Pancreas (tissue), 10 donors: ENCODE results near the gene FAM72D. TPM values are rescaled to one million over a fixed set of nuclear protein-coding genes. Genes with fewer than 3 reads are reported as not detected.
"Not testable (repeated sequence)": the region's sequence is repeated elsewhere in the genome, so short reads cannot be mapped to it uniquely, and the experiment has no call there.

Source experiments
- ATAC-seq, 4 donors: fragments of 200-7000 bp; cut with Tn5 transposase; one replicate each; pipeline versions ENCODE4 v1.8.0 to v1.9.1; 2020; ENCODE audit warnings: mild to moderate bottlenecking in 4 of 4, moderate library complexity in 4 of 4
- DNase-seq, 6 donors: peaks; one replicate each; pipeline ENCODE4 v3.0.0-alpha.2; 2020
- FAIRE-seq: peaks from 2 replicates; lab custom pipeline; 2012; peaks lifted over from hg19 to GRCh38; lab: Jason Lieb, UNC
- H3K27ac ChIP-seq, 4 donors: fragments of 200-600 bp; sonication (generic); 1 replicate in 3 of 4; 2 replicates in 1 of 4; pipeline versions ENCODE4 v1.5.0 to v1.8.0; 2020
- H3K27me3 ChIP-seq, 4 donors: fragments of 200-600 bp; one replicate each; pipeline ENCODE4 v1.8.0; 2021
- H3K36me3 ChIP-seq, 3 donors: fragments of 200-600 bp; sonication (generic) in 1 of 3; one replicate each; pipeline versions ENCODE4 v1.5.0 to v1.8.0; 2020 to 2021
- H3K4me1 ChIP-seq, 3 donors: fragments of 200-600 bp; one replicate each; pipeline ENCODE4 v1.8.0; 2021
- H3K4me3 ChIP-seq, 4 donors: fragments of 200-600 bp; sonication (generic) in 2 of 4; one replicate each; pipeline versions ENCODE4 v1.5.0 to v1.8.0; 2020 to 2021
- H3K9me3 ChIP-seq, 4 donors: fragments of 200-600 bp; one replicate each; pipeline ENCODE4 v1.8.0; 2021
- WGBS, 2 donors: extraction: QIAGEN DNeasy Blood & Tissue Kit; methylation state at CpG; one replicate each; pipeline ENCODE4 v1.1.7; 2013; 5-methylcytosine and 5-hydroxymethylcytosine counted together
- intact Hi-C, 3 donors: fragments of 100-400 bp; cut with DNase I; formaldehyde crosslinking; loops; one replicate each; pipeline versions ENCODE4 v1.11.1 to v1.14.2; 2022
- polyA plus RNA-seq, 2 donors: library from polyadenylated mRNA; stranded (reverse); fragments of 200-250 nt; gene quantifications; one replicate each; pipeline ENCODE4 v1.2.3, GENCODE V29; 2013
- total RNA-seq, 6 donors: library from RNA; stranded (reverse); fragmentation: NEBNext Ultra II Directional in 4 of 6; extraction: Animal tissue kit (Norgen Biotek cat#: 25700) in 4 of 6; gene quantifications; one replicate each; pipeline versions ENCODE4 v1.2.1 to v1.2.4, GENCODE V29; 2021 to 2023
- donor health status: healthy with polysubstance abuse.
- donor health status: DM: no; HTN: no; CAD: no; lungs with moderate emphysema.
- donor health status: DM: no; HTN: no; CAD: no.
- donor health status: control.
- donor health status: control.
- donor health status: Bipolar disorder and iron deficiency.
- donor health status: DM: yes; HTN: yes; CAD: no.
- donor health status: DM: no; HTN: no; CAD: no.
- donor health status: DM: no; HTN: no; CAD: no.
- donor health status: DM: yes; HTN: yes; CAD: no.

Gene FAM72D
- total and polyA plus RNA-seq, 8 donors, result 0.08 to 0.21 (median 0.09) TPM; not detected in 3

DNA sequence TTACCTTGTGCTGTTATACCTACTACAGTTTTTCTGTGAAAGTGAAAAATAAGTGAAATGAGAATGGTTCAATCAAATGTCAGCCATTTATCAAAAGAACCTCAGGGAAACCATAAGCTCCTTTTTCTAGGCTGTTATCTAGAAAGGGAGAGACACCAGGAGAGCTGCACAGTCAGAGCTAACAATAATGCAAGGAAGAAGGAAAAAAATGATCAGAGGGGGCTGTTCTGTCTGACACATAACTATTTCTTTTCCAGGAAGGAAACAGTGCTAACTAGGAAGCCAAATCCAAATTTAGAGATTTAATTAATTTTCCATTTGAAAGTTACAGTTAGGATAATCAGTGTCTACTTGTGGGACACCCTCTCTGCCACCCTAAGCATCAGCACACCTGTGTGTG is 31.4 kb downstream of the FAM72D start:
- FAIRE-seq, H3K4me3 ChIP-seq, H3K27ac ChIP-seq, ATAC-seq, H3K4me1 ChIP-seq, intact Hi-C loops, H3K36me3 ChIP-seq, H3K9me3 ChIP-seq, H3K27me3 ChIP-seq, DNase-seq: not testable (repeated sequence)

DNA sequence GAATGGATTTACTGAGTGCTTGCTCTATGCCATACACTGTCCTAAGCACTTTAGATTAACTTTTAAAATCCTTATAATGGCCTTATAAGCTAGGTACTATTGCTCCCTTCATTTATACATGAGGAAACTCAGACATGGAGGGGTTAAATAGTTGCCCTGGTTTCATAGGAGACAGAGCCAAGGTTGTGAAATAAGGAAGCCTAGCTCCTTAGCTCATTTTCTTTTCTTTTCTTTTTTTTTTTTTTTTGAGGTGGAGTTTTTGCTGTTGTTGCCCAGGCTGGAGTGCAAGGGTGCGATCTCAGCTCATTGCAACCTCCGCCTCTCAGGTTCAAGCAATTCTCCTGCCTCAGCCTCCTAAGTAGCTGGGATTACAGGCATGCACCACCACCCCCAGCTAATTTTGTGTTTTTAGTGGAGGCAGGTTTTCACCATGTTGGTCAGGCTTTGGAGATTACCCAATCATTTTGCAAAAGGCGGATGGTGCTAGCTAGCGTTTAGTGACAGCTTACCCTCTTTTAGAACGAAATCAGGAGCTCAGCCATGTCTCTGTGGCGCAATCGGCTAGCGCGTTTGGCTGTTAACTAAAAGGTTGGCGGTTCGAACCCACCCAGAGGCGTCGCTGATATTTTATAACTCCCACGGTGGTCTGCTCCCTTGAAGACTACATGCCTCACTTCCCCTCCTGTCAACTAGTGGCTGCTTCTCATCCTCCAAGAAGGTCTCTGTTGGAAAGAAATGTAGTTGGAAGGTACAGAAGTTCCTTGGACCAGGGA is 33.1 kb downstream of the FAM72D start:
- intact Hi-C loops, DNase-seq, FAIRE-seq, H3K36me3 ChIP-seq, H3K4me1 ChIP-seq, H3K9me3 ChIP-seq, H3K27ac ChIP-seq, H3K27me3 ChIP-seq, H3K4me3 ChIP-seq: not testable (repeated sequence)
- 67 to 71% methylated on average over 12 of the region's 14 CpGs for WGBS, 2 donors
- ATAC-seq, result peak in 1 of 4 donors; percentile 68

DNA sequence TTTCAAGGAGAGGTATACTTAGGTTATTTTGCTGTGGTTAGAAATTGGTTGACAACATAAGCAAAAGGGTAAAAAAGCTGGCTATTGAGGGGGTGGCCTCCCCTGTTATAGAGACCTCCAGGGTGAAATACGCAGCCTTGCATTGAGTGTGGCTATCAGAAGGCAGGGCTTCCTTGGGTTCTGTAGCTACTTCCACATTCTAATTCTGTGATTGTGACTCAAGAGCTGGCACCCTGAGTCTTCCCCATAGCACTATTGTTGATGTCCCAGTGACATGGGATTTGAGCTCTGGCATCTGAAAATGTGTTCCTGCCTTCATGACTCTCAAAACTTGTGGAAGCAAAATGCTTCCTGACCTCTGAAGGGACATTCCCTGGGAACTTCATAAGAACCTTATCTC is 38.7 kb downstream of the FAM72D start:
- H3K27me3 ChIP-seq, FAIRE-seq, H3K4me1 ChIP-seq, DNase-seq, H3K36me3 ChIP-seq, intact Hi-C loops, H3K9me3 ChIP-seq, H3K4me3 ChIP-seq, H3K27ac ChIP-seq: not testable (repeated sequence)
- ATAC-seq, result peak in 1 of 4 donors; percentile 77
- WGBS, 2 donors, result no CpG with 5 or more reads among the region's 1 CpG

DNA sequence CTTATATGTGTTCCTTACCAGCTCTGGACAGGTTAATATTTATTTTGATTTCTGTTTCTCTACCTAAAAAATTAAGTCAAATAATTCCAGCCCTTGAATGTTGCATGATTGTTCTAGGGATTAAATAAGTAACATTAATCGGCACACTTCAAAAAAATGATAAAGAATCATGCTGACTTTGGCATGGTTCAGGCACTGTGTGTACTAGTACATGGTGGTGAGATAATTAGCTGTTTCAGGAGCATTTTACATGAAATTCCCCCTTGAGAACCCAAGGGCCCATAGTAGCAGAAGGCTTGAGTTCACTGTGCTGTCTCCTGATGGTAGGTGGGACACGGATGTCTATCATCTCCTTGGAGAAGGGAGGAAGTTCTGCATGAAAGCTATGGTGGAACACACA is 44.8 kb downstream of the FAM72D start:
- ATAC-seq, result peak in 2 of 4 donors; percentile 58 to 73

DNA sequence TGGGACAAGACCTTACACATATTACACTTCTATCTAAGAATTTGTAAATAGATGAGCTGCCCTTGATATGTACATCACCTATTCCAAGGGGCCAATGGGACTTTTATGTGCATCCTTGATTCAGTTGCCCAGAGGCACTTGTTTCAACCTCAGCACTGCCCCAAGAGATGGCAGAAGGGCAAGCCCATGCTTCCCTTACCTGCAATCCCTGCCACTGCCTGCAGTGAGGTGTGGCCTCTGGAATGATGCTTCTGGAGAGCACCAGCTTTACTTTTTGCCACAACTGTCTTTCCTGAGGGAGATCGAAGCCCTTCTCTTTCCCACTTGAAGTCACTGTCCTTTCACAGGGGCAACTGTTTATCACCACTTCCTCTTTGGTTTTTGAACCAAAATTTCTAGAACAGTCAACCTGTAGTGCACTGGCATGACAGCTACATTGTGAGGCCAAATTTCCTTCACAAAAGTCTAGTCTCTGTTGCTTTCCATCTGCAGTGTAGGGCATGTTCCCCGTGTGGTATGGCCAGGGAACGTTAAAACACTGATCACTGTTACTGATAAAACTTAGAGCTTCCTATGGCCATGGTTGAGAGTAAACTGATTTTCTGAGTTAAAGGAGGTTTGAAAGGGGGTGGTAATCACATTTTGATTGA is 48.6 kb downstream of the FAM72D start:
- H3K9me3 ChIP-seq, DNase-seq, H3K36me3 ChIP-seq, intact Hi-C loops, H3K4me3 ChIP-seq, H3K4me1 ChIP-seq, H3K27ac ChIP-seq, ATAC-seq, H3K27me3 ChIP-seq, FAIRE-seq: not testable (repeated sequence)
- 36 to 50% methylated on average over 1 of the region's 3 CpGs for WGBS, 2 donors

More for the DNA sequence above, 44.8 kb downstream of the FAM72D start:
- H3K36me3 ChIP-seq, H3K27ac ChIP-seq, DNase-seq, H3K9me3 ChIP-seq, FAIRE-seq, H3K4me1 ChIP-seq, H3K27me3 ChIP-seq, H3K4me3 ChIP-seq, intact Hi-C loops: not testable (repeated sequence)
- 60% methylated on average over 1 of the region's 2 CpGs; no CpG with 5 or more reads in 1 of the 2 donors for WGBS, 2 donors

DNA sequence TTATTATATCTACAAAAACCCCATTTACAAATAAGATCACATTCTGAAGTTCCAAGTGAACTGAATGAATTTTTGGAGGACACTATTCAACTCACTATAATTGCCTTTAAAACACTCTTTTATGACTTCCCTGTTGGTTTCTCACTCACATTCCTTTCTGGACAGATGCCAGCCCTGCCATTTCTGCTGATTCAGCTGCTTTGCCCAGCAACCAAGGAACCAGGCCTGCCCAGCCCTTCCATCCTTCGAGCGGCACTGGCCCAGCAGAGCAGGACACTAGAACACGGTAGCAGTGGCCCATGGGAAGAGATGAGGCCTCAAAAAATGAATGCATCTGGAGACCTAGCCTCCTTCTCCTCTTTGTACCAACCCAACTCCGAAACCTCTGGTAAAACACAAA is 50.5 kb downstream of the FAM72D start:
- H3K4me1 ChIP-seq, FAIRE-seq, intact Hi-C loops, H3K27me3 ChIP-seq, H3K9me3 ChIP-seq, ATAC-seq, H3K27ac ChIP-seq, H3K36me3 ChIP-seq, H3K4me3 ChIP-seq: not testable (repeated sequence)
- WGBS, 2 donors, result 87 to 93% methylated on average over 3 of the region's 4 CpGs
- DNase-seq, result peak in 1 of 6 donors; percentile 3

DNA sequence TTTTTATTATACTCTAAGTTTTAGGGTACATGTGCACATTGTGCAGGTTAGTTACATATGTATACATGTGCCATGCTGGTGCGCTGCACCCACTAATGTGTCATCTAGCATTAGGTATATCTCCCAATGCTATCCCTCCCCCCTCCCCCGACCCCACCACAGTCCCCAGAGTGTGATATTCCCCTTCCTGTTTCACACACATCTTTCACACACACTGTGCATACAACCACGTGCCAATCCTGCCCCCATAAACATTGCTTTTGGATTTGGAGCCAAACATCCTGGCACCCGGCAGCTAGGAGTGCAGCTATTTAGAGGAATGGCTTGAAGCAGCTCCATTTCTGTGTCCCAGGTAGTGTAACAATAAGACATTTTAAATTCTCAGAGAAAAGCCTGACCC is 51.4 kb downstream of the FAM72D start:
- H3K36me3 ChIP-seq, H3K4me3 ChIP-seq, ATAC-seq, intact Hi-C loops, H3K4me1 ChIP-seq, FAIRE-seq, H3K9me3 ChIP-seq, H3K27ac ChIP-seq, DNase-seq, H3K27me3 ChIP-seq: not testable (repeated sequence)
- WGBS, 2 donors, result 62 to 79% methylated on average over 2 of the region's 4 CpGs

DNA sequence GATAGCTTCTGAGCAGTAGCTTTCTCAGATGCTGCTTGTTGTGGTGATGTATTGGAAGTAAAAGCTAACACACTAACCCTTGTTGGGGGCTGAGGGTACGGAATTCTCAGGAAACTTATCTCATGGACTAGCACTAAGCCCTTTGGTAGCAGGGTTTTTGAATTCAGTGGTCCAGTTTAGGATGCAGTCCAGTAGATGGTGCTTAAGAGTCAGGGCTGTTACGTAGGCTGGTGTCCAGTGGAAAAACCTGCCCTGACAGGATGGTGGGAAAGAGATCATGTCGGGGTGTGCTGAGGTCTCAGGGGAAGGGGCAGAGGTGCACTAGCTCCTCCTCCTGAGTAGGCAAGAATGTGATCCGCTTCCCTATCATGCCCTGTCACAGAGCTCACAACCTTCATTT is 59.6 kb downstream of the FAM72D start:
- H3K9me3 ChIP-seq, H3K4me1 ChIP-seq, DNase-seq, H3K27me3 ChIP-seq, H3K36me3 ChIP-seq, FAIRE-seq, H3K27ac ChIP-seq, H3K4me3 ChIP-seq, intact Hi-C loops: not testable (repeated sequence)
- WGBS, 2 donors, result no CpG with 5 or more reads among the region's 4 CpGs
- ATAC-seq, result peak in 1 of 4 donors; percentile 46

DNA sequence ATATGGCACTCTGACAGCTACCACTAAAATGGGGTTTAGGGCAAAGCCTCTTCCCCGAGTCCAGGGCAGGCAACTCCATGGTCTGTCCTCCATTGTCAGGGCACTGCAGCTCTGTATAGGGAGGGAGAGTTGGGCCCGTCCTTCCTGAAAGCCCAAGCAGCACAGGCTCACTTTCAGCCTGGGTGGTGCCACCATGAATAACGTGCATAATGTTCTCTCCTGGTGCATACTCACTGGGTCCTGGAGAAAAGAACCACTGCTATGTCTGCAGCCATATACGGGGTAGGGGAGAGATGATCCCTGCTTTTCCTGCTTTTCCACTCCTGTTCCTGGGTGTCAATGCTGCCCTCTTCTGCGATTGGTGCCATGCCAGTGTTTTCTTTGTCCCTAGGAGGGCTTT is 60.1 kb downstream of the FAM72D start:
- H3K9me3 ChIP-seq, FAIRE-seq, H3K27me3 ChIP-seq, intact Hi-C loops, H3K4me3 ChIP-seq, H3K4me1 ChIP-seq, H3K27ac ChIP-seq, H3K36me3 ChIP-seq: not testable (repeated sequence)
- ATAC-seq (peak in 1 of 4 donors; percentile 11), DNase-seq (peak in 1 of 6 donors; percentile 4)
- WGBS, 2 donors, result 47 to 48% methylated on average over 5 of the region's 5 CpGs

DNA sequence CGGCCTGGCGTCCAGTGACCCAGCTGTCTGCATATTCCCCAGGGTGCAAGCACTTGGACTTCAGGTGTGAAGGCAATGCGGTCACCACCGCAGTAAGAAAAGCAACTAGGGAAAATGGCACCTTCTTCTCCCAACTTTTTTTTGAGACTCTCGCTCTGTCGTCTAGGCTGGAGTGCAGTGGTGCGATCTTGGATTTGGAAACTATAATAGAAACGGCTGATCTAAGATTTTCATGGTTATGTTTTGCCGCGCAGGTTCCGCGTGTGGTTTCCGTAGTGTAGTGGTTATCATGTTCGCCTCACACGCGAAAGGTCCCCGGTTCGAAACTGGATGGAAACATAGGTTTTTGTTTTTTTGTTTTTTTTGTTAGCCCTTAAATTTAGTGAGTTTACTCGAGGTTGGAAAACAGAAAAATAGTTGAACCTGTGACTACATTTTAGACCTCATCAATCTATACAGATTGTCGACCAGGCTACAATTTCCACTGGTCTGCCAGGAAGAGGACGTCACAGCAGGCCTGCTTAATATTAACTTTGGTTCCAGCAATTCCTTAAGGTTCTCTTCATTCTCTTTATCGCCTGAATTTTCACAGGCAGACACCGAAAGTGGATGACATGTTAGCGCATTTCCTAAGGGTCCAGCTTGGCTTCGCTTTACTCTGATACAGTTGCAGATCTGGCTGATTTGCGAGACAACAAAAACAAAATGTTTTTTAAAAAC is 61.3 kb downstream of the FAM72D start:
- H3K36me3 ChIP-seq, FAIRE-seq, intact Hi-C loops, H3K9me3 ChIP-seq, H3K27me3 ChIP-seq, H3K4me1 ChIP-seq, H3K27ac ChIP-seq, H3K4me3 ChIP-seq, DNase-seq: not testable (repeated sequence)
- peak in 3 of 4 donors; percentile 24 to 72 (median 55) for ATAC-seq
- WGBS, 2 donors, result 45 to 47% methylated on average over 19 to 20 of the region's 26 CpGs

DNA sequence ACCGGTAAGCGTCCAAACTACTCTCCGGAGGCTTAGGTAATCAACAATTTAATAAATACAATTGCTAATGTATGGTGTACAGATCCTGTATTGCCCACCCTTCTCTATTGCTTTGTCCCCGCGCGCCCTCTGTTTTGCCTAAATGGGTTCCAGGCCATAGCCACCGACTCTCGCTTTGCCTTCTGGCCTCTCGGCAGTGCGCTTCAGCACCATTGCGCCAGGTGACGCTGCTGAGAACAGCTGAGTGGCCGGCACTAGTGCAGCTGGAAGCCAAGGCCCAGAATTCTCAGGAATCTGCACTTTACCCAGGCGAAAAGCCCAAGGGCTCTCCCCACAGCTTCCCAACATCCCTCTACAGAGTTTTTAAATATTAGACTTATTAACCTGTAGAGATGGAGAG is 61.9 kb downstream of the FAM72D start:
- intact Hi-C loops, H3K27me3 ChIP-seq, H3K36me3 ChIP-seq, H3K4me3 ChIP-seq, FAIRE-seq, H3K4me1 ChIP-seq, H3K9me3 ChIP-seq, DNase-seq, H3K27ac ChIP-seq: not testable (repeated sequence)
- WGBS, 2 donors, result no CpG with 5 or more reads among the region's 14 CpGs
- ATAC-seq, result peak; percentile 61 to 91 (median 88)
